Right forelimb (tissue), 1 donor: ENCODE results near the gene SH2B3.
"Not testable (repeated sequence)": the region's sequence is repeated elsewhere in the genome, so short reads cannot be mapped to it uniquely, and the experiment has no call there.

ENCODE experiments used
- DNase-seq: peaks from one replicate; pipeline ENCODE4 v3.0.0-alpha.2; 2018

SH2B3 gene

GRCh38 chr12:111467092-111467856, 61.6 kb downstream of the SH2B3 start:
- no peak for DNase-seq

DNA sequence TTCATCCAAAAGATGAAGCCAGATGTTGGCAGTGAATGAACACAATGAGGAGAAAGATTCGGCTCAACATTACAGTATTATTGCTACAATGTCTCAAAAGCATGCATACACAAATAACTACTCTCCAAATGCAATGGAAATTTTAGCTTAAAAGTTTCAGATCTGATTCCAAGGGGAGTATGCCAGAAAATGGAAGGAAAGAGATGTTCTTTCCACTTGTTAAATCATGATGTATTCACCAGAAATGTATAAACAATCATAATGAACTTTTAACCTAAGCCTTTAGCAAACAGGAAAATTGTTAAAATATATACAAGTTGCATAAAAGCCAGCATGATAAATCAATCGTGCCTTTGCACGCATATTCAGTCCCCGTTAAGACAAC, 62.1 kb downstream of the SH2B3 start:
- DNase-seq, result no peak

DNA sequence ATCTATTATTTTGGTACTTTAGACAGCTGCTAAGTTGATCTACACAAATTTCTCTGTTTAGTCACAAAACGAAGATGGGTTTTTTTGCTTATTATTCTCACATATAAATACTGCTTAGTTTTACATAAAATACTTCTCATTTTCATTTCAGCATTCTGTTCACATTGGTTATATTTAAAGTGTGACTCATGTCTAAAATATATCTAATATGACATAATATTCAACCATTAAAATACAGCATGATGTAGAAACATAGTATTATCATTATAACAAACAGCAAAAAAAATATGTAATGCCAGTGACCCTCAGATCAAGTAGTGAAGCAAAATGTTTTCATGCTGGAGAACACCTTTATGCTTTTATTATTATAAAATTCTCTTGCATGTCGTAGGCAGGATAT, 63.7 kb downstream of the SH2B3 start:
- DNase-seq, result no peak

DNA sequence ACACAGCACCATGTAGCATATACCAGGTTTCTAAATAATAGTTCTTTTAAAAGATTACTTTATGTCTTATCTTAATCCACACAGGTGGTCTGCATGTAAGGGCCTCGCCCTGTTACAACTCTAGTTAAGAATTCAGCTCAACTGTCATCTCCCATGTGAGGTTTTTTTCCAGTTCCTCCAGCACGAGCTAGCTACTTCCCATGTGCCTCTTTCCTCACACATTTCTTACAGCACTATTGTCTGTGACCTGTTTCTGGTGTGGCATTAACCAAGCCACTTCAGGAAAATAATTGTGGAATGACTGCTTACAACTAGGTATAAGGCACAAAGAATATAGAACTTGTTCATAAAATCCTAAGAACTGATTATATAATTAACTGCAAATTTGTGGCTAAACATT, 65.5 kb downstream of the SH2B3 start:
- DNase-seq, result no peak

DNA sequence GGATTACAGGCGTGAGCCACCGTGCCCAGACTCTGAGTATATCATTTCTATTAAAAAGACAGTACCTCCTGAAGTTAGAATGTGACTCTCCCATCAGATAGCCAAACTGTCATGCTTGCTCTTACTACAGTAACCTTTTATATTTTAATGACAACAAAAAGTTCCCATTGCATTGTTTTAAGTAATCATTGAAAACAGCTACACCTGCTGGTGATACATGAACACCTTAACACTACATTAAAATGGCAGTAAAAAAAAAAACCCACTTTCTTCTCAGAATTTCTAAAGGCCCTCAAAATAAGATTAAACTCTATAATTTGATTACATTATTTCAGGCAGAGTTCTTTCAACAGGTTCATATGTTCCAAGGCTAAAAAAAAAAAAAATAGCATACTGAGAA, 76.7 kb downstream of the SH2B3 start:
- DNase-seq, result no peak

- no peak for DNase-seq
Observed at GRCh38 chr12:111488271-111488670, 82.5 kb downstream of the SH2B3 start.

- no peak for DNase-seq
Observed at GRCh38 chr12:111488798-111489197, 83.1 kb downstream of the SH2B3 start.

GRCh38 chr12:111492979-111493378, 87.3 kb downstream of the SH2B3 start:
- DNase-seq, result not testable (repeated sequence)

- no peak for DNase-seq
Observed at GRCh38 chr12:111494676-111495075, 89.0 kb downstream of the SH2B3 start.
